OCI-LY1 (cell line): Measurements from ENCODE around the gene FRMD5.

ENCODE experiments used
- CTCF ChIP-seq: fragments of 200-600 bp; sonication (generic), shearing (Covaris generic); IDR thresholded peaks from 2 replicates; pipeline ENCODE4 v1.5.1; 2017; ENCODE audit warnings: mild to moderate bottlenecking, antibody characterized with exemption, low read length, moderate library complexity, mixed read lengths
- EZH2 ChIP-seq: fragments of 200-600 bp; sonication (generic), shearing (Covaris generic); IDR thresholded peaks from 2 replicates; pipeline ENCODE4 v1.8.0; 2017; ENCODE audit warnings: borderline replicate concordance, mixed run types, mild to moderate bottlenecking, antibody characterized with exemption, low read length, moderate library complexity, mixed read lengths

- TF ChIP-seq CTCF (no peak), EZH2 (no peak)
Measured at GRCh38 chr15:43991206-43991605, 203.9 kb downstream of the FRMD5 start.
